Colon (tissue), 2 donors: ENCODE data around the gene NUP210L.

Experiments
- FAIRE-seq: peaks from 2 replicates; lab custom pipeline; 2012; peaks lifted over from hg19 to GRCh38; lab: Jason Lieb, UNC
- donor health status: control.
- donor health status: control.

NUP210L gene

DNA sequence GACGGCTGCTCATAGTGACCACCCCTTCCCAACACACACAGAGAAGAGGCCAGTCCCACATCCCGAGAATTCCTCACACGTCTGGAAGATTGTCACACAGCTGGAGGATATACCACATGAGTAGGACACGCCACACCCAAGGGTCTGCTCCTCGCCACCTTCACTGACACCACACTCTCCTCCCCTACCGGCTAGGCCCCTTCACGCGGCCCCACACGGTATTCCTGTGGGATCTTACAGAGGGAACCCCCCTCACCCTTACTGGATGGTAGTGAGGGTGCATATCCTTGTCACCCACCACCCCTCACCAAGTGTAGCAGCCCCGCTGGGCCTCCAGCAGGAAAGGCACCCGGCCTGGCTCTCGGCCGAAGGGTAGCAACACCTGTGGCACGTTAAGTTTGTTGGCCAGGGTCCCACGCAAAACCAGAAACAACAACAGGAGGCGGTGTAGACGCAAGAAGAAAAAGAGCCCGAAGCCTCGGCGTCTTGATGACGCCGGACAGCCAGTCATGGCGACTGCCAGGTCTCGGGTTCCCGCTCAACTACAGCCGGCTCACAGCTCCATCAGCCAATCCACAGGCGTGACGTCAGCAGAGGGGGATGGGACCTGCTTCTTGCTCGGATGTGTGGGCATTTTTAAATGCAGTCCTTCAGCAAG, at the start of gene NUP210L:
NUP210L (minus strand) TSS at position 540 of the 658 bp plus-strand sequence.
- FAIRE-seq = no peak

DNA sequence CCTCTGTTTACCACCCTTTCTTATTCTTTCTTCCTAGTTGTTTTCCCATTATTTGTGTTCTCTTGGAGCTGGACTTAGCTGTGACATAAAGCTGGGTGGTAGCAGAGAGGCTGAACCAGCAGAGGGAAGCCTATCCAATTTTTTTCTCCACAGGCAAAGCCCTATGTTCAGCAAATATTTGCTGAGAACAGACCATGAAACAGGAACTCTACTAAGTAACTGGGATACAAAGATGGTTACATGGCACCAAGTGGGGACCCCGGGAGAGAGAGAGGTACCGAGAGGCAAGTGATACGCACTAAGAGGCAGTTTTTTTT, 44.6 kb upstream of the NUP210L start:
- no peak for FAIRE-seq

DNA sequence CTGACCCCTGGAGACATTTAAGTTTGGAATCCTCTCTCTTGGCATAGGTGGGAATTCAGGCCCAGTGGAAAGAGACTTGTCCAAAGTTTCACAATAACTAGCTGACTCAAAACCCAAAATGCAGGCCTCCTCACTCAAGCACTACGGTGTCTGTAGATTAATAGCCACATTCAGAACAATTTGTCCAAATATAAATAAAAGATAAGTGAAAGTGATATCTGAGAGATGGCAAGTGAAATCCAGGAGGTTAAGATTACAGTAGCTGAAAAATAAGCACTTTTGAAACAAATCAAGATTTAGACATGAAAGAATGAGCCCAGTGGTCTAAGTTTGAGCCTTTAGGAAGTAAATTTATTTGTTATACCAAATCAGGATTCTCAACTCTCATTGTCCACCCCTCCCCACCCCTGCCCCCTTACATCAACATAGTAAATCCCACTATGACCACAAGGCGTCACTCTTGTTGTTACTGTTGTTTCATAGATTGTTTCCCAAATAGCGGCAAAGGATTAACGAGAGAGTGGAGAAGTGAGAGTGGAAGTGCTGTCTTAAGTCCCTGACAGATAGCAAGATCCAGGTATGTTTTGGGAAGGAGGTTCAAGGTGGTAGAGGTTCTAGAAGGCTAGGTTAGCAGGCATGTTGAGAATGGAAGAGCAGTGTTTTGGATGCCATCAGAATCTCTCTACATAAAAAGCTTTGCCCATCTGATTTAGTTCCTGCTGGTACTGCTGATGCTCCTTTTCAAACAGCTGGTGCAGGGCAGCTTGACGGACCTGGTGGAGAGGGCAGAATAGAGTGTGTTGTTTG, 44.1 kb upstream of the NUP210L start:
- no peak for FAIRE-seq

DNA sequence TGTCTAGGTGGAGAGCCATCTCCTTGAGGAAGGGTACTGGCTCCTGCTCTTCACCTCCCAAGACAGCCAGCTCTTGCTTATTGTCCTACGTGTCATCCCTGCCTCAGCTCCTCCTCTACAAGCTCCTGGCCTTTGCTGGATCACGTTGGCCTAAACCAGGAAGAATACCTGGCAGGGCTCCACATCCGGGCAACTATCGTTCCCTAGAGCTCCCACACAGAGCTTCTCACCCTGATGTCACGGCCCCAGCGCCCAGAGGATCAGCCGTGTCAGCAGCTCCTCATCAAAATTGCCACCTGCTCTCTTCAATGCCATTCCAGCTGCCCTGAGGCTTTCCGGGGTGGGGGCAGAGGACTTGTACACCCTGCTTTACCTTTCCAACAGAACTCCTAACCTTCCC, 38.9 kb upstream of the NUP210L start:
- no peak for FAIRE-seq

DNA sequence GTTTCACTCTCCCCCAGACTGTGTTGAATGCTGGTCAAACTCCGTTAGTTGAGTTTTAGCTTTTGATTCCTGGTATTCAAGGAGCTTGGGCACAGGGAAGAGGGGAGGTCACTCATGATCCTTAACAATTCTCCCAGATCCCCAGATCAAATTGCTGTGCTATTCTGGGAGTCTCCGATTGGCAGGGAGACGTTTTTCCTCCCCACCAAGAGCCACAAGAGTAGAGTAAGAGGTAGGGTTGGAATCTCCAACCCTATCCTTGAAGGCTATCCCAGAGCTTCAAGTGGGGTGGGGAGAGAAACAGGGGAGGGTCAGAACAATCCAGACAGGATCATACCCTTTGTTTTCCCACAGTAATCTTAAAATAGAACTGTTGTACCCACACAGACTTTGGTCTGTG, 37.6 kb upstream of the NUP210L start:
- FAIRE-seq = no peak

DNA sequence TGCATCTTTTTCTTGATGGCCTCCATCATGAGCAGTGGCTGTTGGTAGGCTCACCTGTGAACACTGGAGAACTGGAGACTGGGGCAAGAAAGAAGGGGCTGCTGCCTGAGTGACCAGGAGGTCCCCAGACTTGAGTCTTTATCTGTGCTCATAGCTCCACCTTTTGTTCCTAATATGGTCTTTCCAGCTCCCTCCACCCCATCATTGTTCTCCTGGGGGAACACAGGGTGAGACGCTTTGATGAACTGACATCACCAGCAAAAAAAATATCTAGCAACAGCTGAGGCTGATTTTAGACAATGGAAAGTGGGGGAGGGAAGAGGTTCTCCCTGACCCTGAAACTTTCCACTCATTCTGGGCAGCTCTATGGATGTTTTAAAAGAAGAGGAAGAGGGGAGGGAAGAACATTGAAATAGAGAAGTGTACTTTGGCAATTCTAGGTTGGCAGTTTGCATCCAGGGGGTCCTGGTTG, 37.2 kb upstream of the NUP210L start, which contains the start of gene TPM3:
TPM3 (minus strand) TSS at position 111 of the 472 bp plus-strand sequence; CDS start at position 29, 82 bp downstream.
- FAIRE-seq = no peak

DNA sequence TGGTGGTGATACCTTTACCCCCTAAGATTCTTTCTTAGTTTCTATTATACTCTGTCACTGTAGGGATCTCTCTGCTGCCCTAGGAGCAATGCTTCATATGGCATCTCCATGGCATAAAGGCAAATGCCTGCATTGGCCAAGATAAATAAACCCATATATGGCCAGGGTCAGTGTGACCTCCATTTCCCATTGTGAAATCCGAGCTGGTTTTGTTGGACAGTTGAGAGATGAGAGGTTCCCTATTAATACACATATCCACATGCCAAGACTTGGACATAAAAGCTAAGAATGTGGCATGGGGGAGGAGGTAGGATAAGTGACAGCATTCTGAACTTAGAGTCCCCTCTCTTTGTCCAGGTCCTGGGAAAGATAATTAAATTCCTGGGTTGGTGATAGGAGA, 35.7 kb upstream of the NUP210L start:
- no peak for FAIRE-seq

DNA sequence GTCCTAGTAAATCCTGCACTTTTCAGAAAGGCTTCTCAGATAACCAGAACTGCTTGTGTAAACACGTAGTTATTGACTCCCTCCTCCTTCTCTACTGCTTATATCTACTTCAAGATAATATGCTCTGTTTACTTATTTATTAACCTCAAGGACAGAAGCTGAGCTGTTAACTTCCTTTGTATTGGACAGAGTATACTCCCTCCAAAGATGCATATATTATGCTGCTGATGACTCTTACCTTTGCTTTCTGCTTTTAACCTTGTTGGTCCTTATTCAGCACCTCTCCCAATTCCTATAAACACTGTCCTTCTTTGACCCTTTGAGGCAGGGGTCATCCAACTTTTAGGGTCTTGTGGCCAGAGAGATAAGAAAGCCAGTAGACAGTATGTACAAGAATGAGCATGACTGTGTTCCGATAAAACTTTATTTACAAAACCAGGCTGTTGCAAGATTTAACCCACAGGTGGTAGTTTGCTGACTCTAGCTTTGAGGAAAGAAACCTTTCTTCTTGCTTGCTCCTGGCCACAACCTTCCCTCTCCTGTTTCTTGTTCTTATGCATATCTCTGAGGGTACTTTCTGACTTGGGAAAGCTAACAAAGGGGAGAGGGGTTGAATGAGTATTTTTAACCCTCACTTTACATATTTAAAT, 32.1 kb upstream of the NUP210L start:
- FAIRE-seq = no peak

DNA sequence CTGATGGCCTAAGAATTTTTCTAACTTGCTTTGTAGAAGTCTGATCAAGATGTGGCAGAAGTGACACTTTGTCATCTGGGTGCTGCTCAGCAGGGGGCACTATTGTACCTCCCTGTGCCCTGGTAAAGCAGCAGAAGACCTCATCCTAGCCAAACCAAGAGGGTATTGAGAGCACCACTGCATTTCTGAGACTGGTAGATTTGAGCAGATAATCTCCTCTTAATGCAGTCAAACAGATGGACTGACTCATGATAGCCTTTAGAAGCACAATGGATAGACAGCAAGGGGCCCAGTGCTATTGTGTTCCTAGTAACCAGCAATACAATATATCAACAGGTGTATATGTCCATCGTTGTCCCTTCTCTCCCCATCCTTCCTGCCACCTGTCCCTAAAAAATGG, 31.3 kb upstream of the NUP210L start:
- FAIRE-seq = no peak

DNA sequence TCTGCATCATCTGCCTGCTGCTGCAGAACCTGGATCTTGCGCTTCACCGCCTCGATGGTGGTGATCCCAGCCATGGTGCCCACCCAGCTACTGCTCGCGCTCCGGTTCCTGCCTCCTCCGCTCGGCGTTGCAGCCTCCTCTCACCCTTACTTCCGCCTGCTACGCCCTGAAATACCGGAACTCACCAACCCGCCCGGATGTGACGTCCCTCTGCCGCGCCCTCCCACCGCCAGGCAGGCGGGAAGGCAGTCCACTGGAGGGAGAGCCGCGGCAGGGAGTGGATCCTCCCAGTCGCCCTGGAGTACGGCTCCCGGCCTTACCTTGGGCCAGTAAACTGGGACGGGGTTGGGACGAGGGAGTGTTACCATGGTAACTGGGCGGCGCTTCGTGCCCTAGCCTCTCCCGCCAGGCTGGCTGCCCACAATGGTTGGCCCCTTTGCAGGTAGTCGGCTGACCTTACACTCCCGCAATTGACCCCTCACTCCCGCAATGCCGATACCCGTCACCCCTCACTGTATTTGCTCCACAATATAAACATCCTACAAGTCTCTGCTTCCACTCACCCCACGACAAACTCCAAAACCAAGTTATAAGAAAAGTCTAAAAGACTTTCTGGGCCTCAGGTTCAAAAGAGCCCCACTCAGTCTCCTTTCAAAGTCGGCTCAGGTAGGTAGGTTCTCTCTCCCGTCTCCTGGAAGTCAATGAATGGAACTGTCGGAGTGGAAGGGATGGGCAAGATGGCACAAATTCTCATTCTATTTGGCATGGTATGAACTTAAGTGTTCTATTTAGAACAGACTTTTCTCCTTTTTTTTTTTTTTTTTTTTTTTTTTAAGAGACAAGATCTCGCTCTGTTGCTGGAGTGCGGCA, 28.4 kb upstream of the NUP210L start:
- FAIRE-seq = no peak

DNA sequence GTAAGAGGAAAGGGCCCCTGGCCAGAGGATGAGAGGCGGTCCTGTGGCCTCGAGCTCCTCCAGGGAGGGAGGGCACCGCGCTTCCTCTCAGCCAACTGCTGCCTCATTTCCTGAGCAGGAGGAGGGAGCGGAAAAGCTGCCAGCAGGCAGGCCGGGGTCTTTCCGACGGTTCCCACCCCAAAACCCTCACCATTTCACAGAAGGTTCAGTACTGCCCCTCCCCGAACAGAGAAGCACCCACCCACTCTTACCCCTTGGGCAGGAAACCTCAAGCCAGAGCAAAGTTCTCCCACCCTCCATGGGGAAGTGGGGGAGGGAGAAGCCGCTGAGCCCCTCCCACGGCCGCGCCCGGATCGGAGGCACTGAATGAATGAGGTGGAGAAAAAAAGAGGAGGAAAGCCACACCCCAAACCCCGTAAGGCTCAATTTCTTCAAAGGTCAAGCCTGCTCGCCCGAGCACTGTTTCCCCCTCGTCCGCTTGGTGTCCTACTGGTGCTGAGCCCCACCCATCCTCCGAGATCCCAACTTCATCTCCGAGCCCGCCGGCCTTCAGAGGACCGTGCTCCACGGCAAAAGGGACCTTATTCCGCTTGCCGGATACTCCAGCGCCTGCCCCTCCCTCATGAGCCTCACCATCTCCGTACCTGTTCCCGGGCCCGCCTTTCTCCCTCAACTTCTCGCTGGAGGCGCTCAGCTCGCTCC, 27.6 kb upstream of the NUP210L start:
- FAIRE-seq = no peak

DNA sequence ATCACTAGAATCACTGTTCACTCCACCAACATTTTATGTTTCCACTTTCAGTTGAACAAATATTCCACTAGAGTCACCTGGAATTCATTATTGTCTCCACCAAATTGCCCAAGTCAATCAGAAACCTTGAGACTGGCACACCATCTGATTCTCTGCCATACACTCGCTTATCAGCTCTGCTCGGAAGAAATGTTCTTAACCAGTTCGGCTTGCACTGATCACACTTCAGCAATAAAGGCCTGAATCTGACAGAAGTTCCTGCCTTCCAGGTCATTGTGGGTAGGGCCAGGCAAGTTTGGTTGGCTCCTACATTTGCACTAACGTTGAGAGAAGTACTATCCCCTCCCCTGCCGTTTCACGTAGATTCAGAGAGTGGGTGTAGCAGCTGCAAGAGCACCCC, 27.1 kb upstream of the NUP210L start:
- no peak for FAIRE-seq

DNA sequence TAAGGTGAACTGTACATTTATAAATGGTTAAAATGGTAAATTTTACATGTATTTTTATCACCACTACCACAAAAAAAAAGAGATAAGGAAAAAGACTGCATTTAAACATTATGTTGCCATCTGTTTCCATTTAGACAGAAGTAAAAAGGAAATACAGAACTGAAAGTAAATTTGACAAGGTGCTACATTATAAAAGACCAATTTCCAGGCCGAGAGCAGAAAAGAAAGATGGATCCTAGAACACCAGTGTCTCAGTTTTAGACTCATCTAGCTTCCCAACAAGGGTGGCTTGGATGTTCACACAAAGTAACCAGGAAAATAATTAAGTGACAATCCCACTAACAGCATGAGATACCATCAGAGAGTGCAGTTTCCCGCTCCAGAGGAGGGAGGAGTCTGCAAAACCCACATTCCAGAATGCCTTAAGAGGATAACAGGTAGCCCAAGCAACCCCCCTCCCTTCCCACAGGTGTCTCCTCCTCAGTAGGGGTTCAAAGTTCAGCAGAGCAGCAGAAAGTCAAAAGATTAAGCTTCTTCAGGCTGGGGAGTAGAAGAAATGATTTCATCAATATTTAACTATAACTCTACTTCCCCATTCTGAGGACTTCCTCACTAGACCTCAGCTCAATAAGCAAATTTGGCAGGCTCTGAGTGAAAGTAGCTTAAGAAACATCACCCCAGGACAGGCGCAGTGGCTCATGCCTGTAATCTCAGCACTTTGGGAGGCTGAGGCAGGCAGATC, 25.2 kb upstream of the NUP210L start:
- no peak for FAIRE-seq

DNA sequence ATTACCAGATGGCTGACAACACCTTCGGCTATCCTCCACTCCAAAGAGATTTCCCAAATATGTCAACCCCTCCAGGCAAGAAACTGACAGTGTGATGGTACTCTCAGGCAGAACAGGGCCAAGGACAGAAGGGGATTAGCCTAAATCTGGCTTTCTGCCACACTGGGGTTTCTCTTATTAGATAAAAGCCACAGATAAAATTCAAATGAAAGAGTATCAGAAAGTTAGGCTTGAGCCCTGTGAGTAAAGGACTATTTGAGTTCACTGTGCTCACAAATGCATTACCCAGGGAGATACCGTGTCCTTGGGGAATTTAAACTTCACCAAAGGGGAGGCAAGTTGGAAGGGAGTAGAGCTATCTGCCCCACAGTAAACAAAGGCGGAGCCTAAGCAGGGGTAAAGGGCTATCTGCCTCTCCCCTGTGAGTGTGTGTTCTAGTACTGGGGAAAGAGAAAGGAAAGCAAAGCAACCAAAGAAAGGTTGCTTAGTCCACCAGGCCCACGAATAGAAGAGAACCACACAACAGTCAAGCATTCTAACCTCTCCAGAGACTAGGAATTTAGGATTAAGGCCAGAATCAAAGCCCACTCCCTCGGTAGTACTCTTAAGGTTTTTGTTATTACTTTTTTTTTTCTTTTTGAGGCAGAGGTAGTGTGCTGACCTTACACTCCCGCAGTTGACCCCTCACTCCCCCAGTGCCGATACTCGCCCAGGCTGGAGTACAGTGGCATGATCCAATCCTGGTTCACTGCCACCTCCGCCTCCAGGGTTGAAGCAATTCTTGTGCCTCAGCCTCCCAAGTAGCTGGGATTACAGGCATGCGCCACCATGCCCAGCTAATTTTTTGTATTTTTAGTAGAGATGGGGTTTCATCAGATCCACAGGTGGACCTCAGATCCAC, 24.3 kb upstream of the NUP210L start:
- FAIRE-seq = no peak

DNA sequence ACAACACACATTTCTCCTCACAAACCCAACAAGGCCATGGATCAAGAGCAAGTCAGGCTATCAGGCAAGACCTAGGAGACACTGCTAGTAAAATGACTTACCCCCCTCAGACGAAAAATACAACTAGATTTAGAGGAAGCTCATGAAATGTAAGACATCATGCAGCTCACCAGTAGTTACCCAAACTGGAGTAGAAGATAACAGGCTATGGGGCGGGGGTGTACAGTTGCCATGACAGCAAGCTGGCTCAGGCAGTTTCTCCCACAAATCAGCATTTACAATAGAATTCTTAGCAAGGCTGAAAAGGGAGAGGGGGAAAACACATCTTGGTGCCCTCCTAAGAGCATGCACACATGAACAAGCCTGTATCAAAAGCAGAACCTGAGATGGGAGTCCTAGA, 23.1 kb upstream of the NUP210L start:
- no peak for FAIRE-seq

DNA sequence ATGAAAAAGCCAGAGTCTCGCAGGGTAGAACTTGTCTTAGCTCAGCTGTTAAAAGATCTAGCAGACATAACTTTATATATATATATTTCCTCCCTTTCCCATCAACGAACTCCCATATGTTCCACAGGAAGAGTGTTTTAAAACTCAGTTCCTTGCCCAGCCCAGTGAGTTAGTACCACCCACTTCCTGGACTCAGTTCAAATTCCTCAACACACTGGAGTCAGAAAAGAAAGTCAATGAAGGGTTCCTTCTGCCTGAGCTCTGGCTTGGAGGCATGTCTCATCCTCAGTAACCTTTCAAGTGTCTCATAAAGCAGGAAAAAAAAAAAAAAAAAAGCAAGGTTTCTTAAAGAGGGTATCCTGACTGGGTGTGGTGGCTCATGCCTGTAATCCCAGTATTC, 21.5 kb upstream of the NUP210L start:
- no peak for FAIRE-seq

DNA sequence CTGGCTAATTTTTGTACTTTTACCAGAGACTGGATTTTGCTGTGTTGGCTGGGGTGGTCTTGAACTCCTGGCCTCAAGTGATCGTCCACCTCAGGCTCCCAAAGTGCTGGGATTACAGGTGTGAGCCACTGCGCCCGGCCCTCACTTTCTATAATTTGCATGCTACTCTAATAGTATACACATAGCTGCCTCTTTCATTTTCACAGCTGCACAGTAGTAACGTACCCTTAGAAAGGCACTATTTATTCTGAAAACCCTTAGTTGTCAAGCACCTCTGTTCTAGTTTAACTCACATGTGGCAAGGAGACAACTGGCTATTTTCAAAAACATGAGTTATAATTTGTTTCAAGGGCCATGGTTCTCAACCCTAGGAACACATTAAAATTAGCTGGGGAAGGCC, 19.8 kb upstream of the NUP210L start:
- no peak for FAIRE-seq

DNA sequence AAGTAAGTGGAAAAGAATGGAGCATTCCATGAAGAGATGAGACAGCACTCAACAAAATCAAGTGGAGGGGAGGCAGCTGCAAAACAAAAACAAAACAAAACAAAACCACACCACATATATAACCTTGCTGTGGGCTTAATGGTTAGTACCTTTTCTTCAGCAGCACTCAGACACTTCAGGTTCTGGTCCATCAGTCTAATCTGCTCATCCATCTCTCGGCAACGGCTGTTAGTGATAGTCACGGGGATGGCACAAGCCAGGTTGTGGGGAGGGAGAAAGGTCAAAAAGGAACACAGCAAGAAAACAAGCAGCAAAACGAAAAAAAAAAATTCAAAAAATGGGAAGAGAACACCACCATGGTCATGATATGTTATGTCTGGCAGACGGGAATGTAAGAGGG, 17.0 kb upstream of the NUP210L start:
- FAIRE-seq = no peak

DNA sequence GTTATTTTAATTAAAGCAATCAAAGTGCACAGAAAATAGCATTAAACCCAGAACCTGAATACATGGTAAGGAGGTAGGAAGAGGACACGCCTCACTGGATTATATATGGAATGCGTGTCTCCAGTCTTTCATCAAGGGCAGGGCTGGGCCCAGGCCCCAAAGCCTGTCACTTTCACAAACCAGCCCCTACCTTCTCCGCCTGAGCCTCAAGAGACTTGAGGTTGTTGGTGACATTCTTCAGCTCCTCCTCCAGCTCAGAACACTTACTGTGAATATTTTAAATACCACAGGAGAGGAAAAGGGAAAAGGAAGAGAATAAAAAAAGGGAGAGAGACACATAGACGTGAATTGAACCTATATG, 16.3 kb upstream of the NUP210L start:
- no peak for FAIRE-seq
